GM21367 (cell line): Measurements from ENCODE around the gene CEP70.
"Not testable (repeated sequence)": the region's sequence is repeated elsewhere in the genome, so short reads cannot be mapped to it uniquely, and the experiment has no call there.

Experiments used
- ATAC-seq: cut with Tn5 transposase; IDR thresholded peaks from one replicate; pipeline ENCODE4 v1.9.1; 2021; ENCODE audit not compliant: unreplicated experiment

CEP70 gene

GRCh38 chr3:138593488-138594149 is 441 bp downstream of the CEP70 start:
- ATAC-seq: no peak

GRCh38 chr3:138591392-138591791 is 2.7 kb downstream of the CEP70 start:
- no peak for ATAC-seq

- no peak for ATAC-seq
These were observed 5.6 kb downstream of the CEP70 start for GRCh38 chr3:138588445-138588844.

GRCh38 chr3:138587374-138587773 is 6.7 kb downstream of the CEP70 start:
- no peak for ATAC-seq

- no peak for ATAC-seq
These were observed 15.0 kb downstream of the CEP70 start for GRCh38 chr3:138578961-138579574.

GRCh38 chr3:138578141-138578540 is 15.9 kb downstream of the CEP70 start:
- peak; percentile 83 for ATAC-seq

- no peak for ATAC-seq
These were observed 20.9 kb downstream of the CEP70 start for GRCh38 chr3:138573138-138573537.

GRCh38 chr3:138569624-138570023 is 24.4 kb downstream of the CEP70 start:
- ATAC-seq: not testable (repeated sequence)

GRCh38 chr3:138569090-138569489 is 25.0 kb downstream of the CEP70 start:
- ATAC-seq: no peak

- no peak for ATAC-seq
These were observed 26.7 kb downstream of the CEP70 start for GRCh38 chr3:138567403-138567802.

GRCh38 chr3:138566293-138566692 is 27.8 kb downstream of the CEP70 start:
- not testable (repeated sequence) for ATAC-seq

GRCh38 chr3:138562902-138563301 is 31.2 kb downstream of the CEP70 start:
- not testable (repeated sequence) for ATAC-seq

- no peak for ATAC-seq
These were observed 33.6 kb downstream of the CEP70 start for GRCh38 chr3:138560501-138560900.

- no peak for ATAC-seq
These were observed 34.9 kb downstream of the CEP70 start for GRCh38 chr3:138559134-138559533.

- ATAC-seq: not testable (repeated sequence)
These were observed 39.3 kb downstream of the CEP70 start for GRCh38 chr3:138554775-138555174.

GRCh38 chr3:138550958-138551357 is 43.1 kb downstream of the CEP70 start:
- not testable (repeated sequence) for ATAC-seq

GRCh38 chr3:138549179-138549977 is 44.7 kb downstream of the CEP70 start:
- ATAC-seq: no peak

- no peak for ATAC-seq
These were observed 46.6 kb downstream of the CEP70 start for GRCh38 chr3:138547342-138547975.

- ATAC-seq: no peak
These were observed 49.5 kb downstream of the CEP70 start for GRCh38 chr3:138544546-138544945.

- no peak for ATAC-seq
These were observed 51.1 kb downstream of the CEP70 start for GRCh38 chr3:138542977-138543376.

- no peak for ATAC-seq
These were observed 54.7 kb downstream of the CEP70 start for GRCh38 chr3:138539352-138539751.
